IMR-90 (cell line): ENCODE data around the gene NR2F2. TPM values are rescaled to one million over a fixed set of nuclear protein-coding genes. Genes with fewer than 3 reads are reported as not detected.

Experiments used
- ATAC-seq: fragments of 200-7000 bp; cut with Tn5 transposase; 2 replicates; pipeline ENCODE4 v1.9.1; 2020; ENCODE audit warnings: low read depth, mild to moderate bottlenecking, moderate library complexity
- BruUV-seq: library from RNA; stranded (reverse); fragments of 400-500 nt; replicated peaks from 2 replicates; lab custom pipeline; 2021; lab: Mats Ljungman, UMichigan
- CTCF ChIA-PET: fragments of 300-600 bp; formaldehyde crosslinking; extraction: SDS; loops from one replicate; lab custom pipeline; 2021; ENCODE audit warnings: antibody characterized with exemption; lab: Yijun Ruan, JAX
- POLR2A ChIA-PET: fragments of 300-600 bp; sonication (Branson Sonifier 250); formaldehyde crosslinking; loops from one replicate; lab custom pipeline; 2022; ENCODE audit warnings: antibody characterized with exemption; ENCODE audit not compliant: unreplicated experiment; lab: Charles Lee
- DNase-seq: peaks from one replicate; pipeline ENCODE4 v3.0.0; 2013
- H2AFZ ChIP-seq: replicated peaks from 2 replicates; pipeline ENCODE3; 2013; ENCODE audit warnings: low read length, mild to moderate bottlenecking; ENCODE audit not compliant: poor library complexity
- H2AK5ac ChIP-seq: 2 replicates; pipeline ENCODE4 v1.6.1; 2013; ENCODE audit warnings: low read depth, low read length, inconsistent platforms
- H2AK9ac ChIP-seq: replicated peaks from 2 replicates; pipeline ENCODE3; 2013; ENCODE audit warnings: mild to moderate bottlenecking, low read depth, low read length, moderate library complexity; ENCODE audit not compliant: poor library complexity
- H2BK120ac ChIP-seq: 2 replicates; pipeline ENCODE4 v1.6.1; 2013; ENCODE audit warnings: low read depth, low read length, inconsistent platforms
- H2BK15ac ChIP-seq: 3 replicates; pipeline ENCODE4 v1.6.1; 2013; ENCODE audit warnings: low read depth, low read length, inconsistent platforms
- H2BK20ac ChIP-seq: 2 replicates; pipeline ENCODE4 v1.6.1; 2013; ENCODE audit warnings: low read depth, mild to moderate bottlenecking, inconsistent platforms, low read length, moderate library complexity
- H2BK5ac ChIP-seq: 2 replicates; pipeline ENCODE4 v1.6.1; 2013; ENCODE audit warnings: mild to moderate bottlenecking, low read depth, low read length, inconsistent platforms; ENCODE audit not compliant: poor library complexity, severe bottlenecking
- H3K14ac ChIP-seq: replicated peaks from 2 replicates; pipeline ENCODE4 v1.6.1; 2013; ENCODE audit warnings: low read depth, low read length, inconsistent platforms
- H3K18ac ChIP-seq: 2 replicates; pipeline ENCODE4 v1.6.1; 2013; ENCODE audit warnings: low read depth, low read length, control low read depth
- H3K23ac ChIP-seq: 2 replicates; pipeline ENCODE4 v1.6.1; 2013; ENCODE audit warnings: low read depth, low read length, inconsistent platforms
- H3K27ac ChIP-seq: 2 replicates; pipeline ENCODE4 v1.5.1; 2013; ENCODE audit warnings: mild to moderate bottlenecking, control low read depth, low read length; ENCODE audit not compliant: insufficient read depth
- H3K27me3 ChIP-seq: 2 replicates; pipeline ENCODE4 v1.6.1; 2013; ENCODE audit warnings: low read length; ENCODE audit not compliant: control insufficient read depth, insufficient read depth
- H3K36me3 ChIP-seq: 2 replicates; pipeline ENCODE4 v1.6.1; 2013; ENCODE audit warnings: low read length, mixed read lengths; ENCODE audit not compliant: control insufficient read depth, insufficient read depth
- H3K4ac ChIP-seq: 2 replicates; pipeline ENCODE4 v1.6.1; 2013; ENCODE audit warnings: low read depth, low read length, inconsistent platforms
- H3K4me1 ChIP-seq: 2 replicates; pipeline ENCODE4 v1.6.1; 2013; ENCODE audit warnings: low read length, mixed read lengths; ENCODE audit not compliant: control insufficient read depth, insufficient read depth
- H3K4me2 ChIP-seq: 2 replicates; pipeline ENCODE4 v1.6.1; 2013; ENCODE audit warnings: low read depth, mild to moderate bottlenecking, control low read depth, low read length, moderate library complexity
- H3K4me3 ChIP-seq: 2 replicates; pipeline ENCODE4 v1.5.1; 2013; ENCODE audit warnings: low read depth, mild to moderate bottlenecking, control low read depth, low read length, moderate library complexity; ENCODE audit not compliant: insufficient read depth
- H3K56ac ChIP-seq: 2 replicates; pipeline ENCODE4 v1.6.1; 2013; ENCODE audit warnings: low read length, inconsistent platforms; ENCODE audit not compliant: insufficient read depth; ENCODE audit errors: extremely low read depth
- H3K79me1 ChIP-seq, 2 experiments: 2 replicates each; pipeline ENCODE4 v1.6.1; 2013; ENCODE audit warnings: low read length in 2 of 2, inconsistent platforms in 1 of 2, low read depth in 1 of 2
- H3K9ac ChIP-seq: 2 replicates; pipeline ENCODE4 v1.6.1; 2013; ENCODE audit warnings: low read depth, low read length, control low read depth
- H3K9me1 ChIP-seq: 2 replicates; pipeline ENCODE4 v1.6.1; 2013; ENCODE audit warnings: low read length, inconsistent platforms; ENCODE audit not compliant: insufficient read depth
- H3K9me3 ChIP-seq: 2 replicates; pipeline ENCODE4 v1.6.1; 2013; ENCODE audit warnings: low read length; ENCODE audit not compliant: control insufficient read depth, insufficient read depth
- H4K20me1 ChIP-seq: 2 replicates; pipeline ENCODE4 v1.6.1; 2013; ENCODE audit warnings: low read length, inconsistent platforms; ENCODE audit not compliant: insufficient read depth
- H4K5ac ChIP-seq: 2 replicates; pipeline ENCODE4 v1.6.1; 2013; ENCODE audit warnings: mild to moderate bottlenecking, low read depth, low read length, control low read depth
- H4K8ac ChIP-seq, 2 experiments: 2 replicates each; pipeline ENCODE4 v1.6.1; 2013; ENCODE audit warnings: low read depth in 2 of 2, low read length in 2 of 2, control low read depth in 1 of 2, inconsistent platforms in 1 of 2
- H4K91ac ChIP-seq: 2 replicates; pipeline ENCODE4 v1.6.1; 2013; ENCODE audit warnings: low read depth, low read length, inconsistent platforms; ENCODE audit not compliant: insufficient read depth
- MAFK ChIP-seq: IDR thresholded peaks from 2 replicates; pipeline ENCODE4 v1.6.1; 2012; ENCODE audit warnings: low read depth, low read length, improper control_type of control experiment
- POLR2A ChIP-seq: IDR thresholded peaks from 2 replicates; pipeline ENCODE4 v1.6.1; 2012; ENCODE audit warnings: mild to moderate bottlenecking, low read depth, low read length
- RAD21 ChIP-seq: IDR thresholded peaks from 2 replicates; pipeline ENCODE4 v1.6.1; 2012; ENCODE audit warnings: low read length, improper control_type of control experiment
- RFX5 ChIP-seq: IDR thresholded peaks from 2 replicates; pipeline ENCODE4 v1.8.0; 2012; ENCODE audit warnings: low read depth, mild to moderate bottlenecking, low read length, moderate library complexity
- SMC3 ChIP-seq: fragments of 150-350 bp; IDR thresholded peaks from 2 replicates; pipeline ENCODE4 v1.6.1; 2016; ENCODE audit warnings: low read depth, mild to moderate bottlenecking, antibody characterized with exemption, low read length, moderate library complexity
- WGBS, 2 experiments: methylation state at CpG; one replicate each; pipeline versions ENCODE4 v1.1.5 to v1.1.7; 2013; ENCODE audit warnings: missing lambda C conversion rate in 2 of 2; ENCODE audit not compliant: insufficient read length in 1 of 2; ENCODE audit errors: extremely low coverage in 2 of 2; 5-methylcytosine and 5-hydroxymethylcytosine counted together
- dilution Hi-C: fragments of 300-500 bp; cut with HindIII; formaldehyde crosslinking; loops from one replicate; pipeline ENCODE4 v1.14.3; 2018; ENCODE audit warnings: low sequenced_read_pairs; ENCODE audit not compliant: unreplicated experiment
- in situ Hi-C: fragments of 300-500 bp; cut with MboI; formaldehyde crosslinking; loops from 3 replicates; pipeline ENCODE4 v1.14.3; 2019; ENCODE audit warnings: low sequenced_read_pairs, inconsistent platforms, mixed read lengths
- intact Hi-C: fragments of 100-400 bp; cut with micrococcal nuclease; formaldehyde crosslinking; loops from 2 replicates; pipeline ENCODE4 v1.10.0; 2022
- polyA plus RNA-seq, 3 experiments: library from polyadenylated mRNA; depleted of rRNA; stranded (reverse); fragments of >200 nt; gene quantifications; 2 replicates each; pipeline ENCODE4 v1.2.3, GENCODE V29; 2012; ENCODE audit warnings: low replicate concordance in 1 of 3
- total RNA-seq: library from RNA; depleted of rRNA; stranded (reverse); fragments of >200 nt; gene quantifications from 2 replicates; pipeline ENCODE4 v1.2.3, GENCODE V29; 2012

The NR2F2 gene
- total and polyA plus RNA-seq, 2 of the 4 experiments (the other 2 are of a cell fraction) = 20.3 to 161 TPM

DNA sequence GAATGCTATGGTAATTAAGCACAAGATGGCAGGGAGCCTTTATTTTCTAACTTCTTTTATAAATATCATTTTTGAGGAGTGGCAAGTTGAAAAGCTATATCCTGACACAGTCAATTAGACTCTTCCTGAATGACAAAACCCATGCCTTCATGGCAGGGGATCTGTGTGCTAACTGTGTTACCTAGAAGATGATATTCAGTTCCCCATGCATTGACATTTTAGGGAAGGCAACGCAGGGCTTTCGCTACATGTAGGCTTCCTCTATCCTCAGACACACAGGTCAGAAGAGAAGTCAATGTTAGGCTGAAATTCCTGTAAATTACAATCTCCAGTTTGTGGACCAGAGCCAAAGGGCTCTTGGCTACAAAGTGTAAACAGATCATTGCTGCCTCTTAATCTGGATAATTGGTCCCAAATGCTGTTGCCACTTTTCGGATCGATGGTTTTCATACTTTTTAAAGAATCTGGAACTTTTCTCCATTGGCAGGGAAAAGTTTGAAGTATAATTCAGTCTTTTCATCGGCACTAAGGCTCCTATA is 22.6 kb upstream of the NR2F2 start:
- in situ Hi-C loops = no loop called here

More for the DNA sequence above, 22.6 kb upstream of the NR2F2 start:
- no peaks in the 10 kb centered on the region for H3K9me1 ChIP-seq
- H3K9me3 ChIP-seq = no peaks in the 10 kb centered on the region
- no peak overlapping the region for H2AFZ ChIP-seq
- no peak overlapping the region for H2BK5ac ChIP-seq
- no peak overlapping the region for H2AK5ac ChIP-seq
- H3K36me3 ChIP-seq = no peaks in the 10 kb centered on the region
- H3K23ac ChIP-seq = no peak overlapping the region
- ATAC-seq (no peak), DNase-seq (no peak)
- H3K4me1 ChIP-seq = no peaks in the 10 kb centered on the region
- H4K5ac ChIP-seq = no peak overlapping the region
- CTCF ChIA-PET = interaction anchor here (0.6 kb wide), 1 partner anchor 135 kb away, joined by 6 read pairs; no protein-coding TSS in a partner anchor
- no TSS peak for BruUV-seq
- intact Hi-C loops = no loop called here
- no CpG with 5 or more reads among the region's 5 CpGs for WGBS, 2 experiments
- H2AK9ac ChIP-seq = no peak overlapping the region
- no peak overlapping the region for H3K4ac ChIP-seq
- H2BK20ac ChIP-seq = no peak overlapping the region
- H3K79me1 ChIP-seq = no peaks in the 10 kb centered on the region; a peak in 1 of 4 replicates
- H3K18ac ChIP-seq = no peak overlapping the region
- TF ChIP-seq RAD21 (no peak), SMC3 (no peak), RFX5 (no peak), MAFK (no peak), POLR2A (no peak)
- H3K27ac ChIP-seq = no peak overlapping the region
- H3K9ac ChIP-seq = no peak overlapping the region
- H3K4me3 ChIP-seq = no peak overlapping the region
- dilution Hi-C loops = no loop called here
- no peak overlapping the region for H3K14ac ChIP-seq
- H2BK15ac ChIP-seq = no peak overlapping the region
- no peak overlapping the region for H2BK120ac ChIP-seq
- H3K56ac ChIP-seq = no peak overlapping the region
- no peaks in the 10 kb centered on the region for H4K20me1 ChIP-seq
- H3K4me2 ChIP-seq = no peak overlapping the region
- no peak overlapping the region for H4K8ac ChIP-seq
- no peak overlapping the region for H4K91ac ChIP-seq
- POLR2A ChIA-PET = no interaction called here
- H3K27me3 ChIP-seq = no peaks in the 10 kb centered on the region
